Adrenal gland (tissue), 5 donors: ENCODE measurements around the gene RPUSD3.

Experiments used
- CTCF ChIP-seq, 6 experiments: fragments of 450-650 bp in 4 of 6; fragments of 200-600 bp in 2 of 6; sonication (generic) in 1 of 6; IDR thresholded peaks; 1 replicate in 5 of 6; 2 replicates in 1 of 6; pipeline versions ENCODE4 v1.5.1 to v1.8.0; 2016 to 2021; ENCODE audit warnings: antibody characterized with exemption in 6 of 6, mild to moderate bottlenecking in 2 of 6, moderate library complexity in 1 of 6
- POLR2A ChIP-seq, 2 donors: fragments of 450-650 bp; IDR thresholded peaks; one replicate each; pipeline ENCODE4 v1.6.1; 2017; ENCODE audit warnings: antibody characterized with exemption in 2 of 2, mild to moderate bottlenecking in 2 of 2, moderate library complexity in 1 of 2
- donor health status: DM: no; HTN: no; CAD: no.

GRCh38 chr3:9869955-9870354, 26.1 kb upstream of the RPUSD3 start:
- TF ChIP-seq CTCF (IDR thresholded peaks at IDR 0.05), result no peak
- no peak for TF ChIP-seq POLR2A (IDR thresholded peaks at IDR 0.05)
